Natural killer cell treated with Interleukin-12 subunit alpha and Interleukin-12 subunit beta and Interleukin-15 and Interleukin-18, amount 100 ng/mL, for 72 hours (primary cell): ENCODE data around the gene NBEAL2. TPM values are rescaled to one million over a fixed set of nuclear protein-coding genes. Genes with fewer than 3 reads are reported as not detected.

ENCODE experiments used
- ATAC-seq, 2 donors: fragments of 150-1000 bp; cut with Tn5 transposase in 1 of 2; sonication (Bioruptor Pico), chemical (Tn5 transposase) in 1 of 2; 2 replicates each; pipeline ENCODE4 v1.10.0; 2021
- DNase-seq: peaks from one replicate; pipeline ENCODE4 v3.0.0; 2022; ENCODE audit warnings: low spot score
- H3K27ac Mint-ChIP-seq, 2 donors: 1 replicate in 1 of 2; 2 replicates in 1 of 2; pipeline ENCODE4 v1.8.0; 2022; ENCODE audit warnings: mixed read lengths in 2 of 2, mild to moderate bottlenecking in 1 of 2, moderate library complexity in 1 of 2
- H3K27me3 Mint-ChIP-seq, 2 donors: 1 replicate in 1 of 2; 2 replicates in 1 of 2; pipeline ENCODE4 v1.8.0; 2022; ENCODE audit warnings: mixed read lengths in 2 of 2
- H3K36me3 Mint-ChIP-seq: one replicate; pipeline ENCODE4 v1.8.0; 2022; ENCODE audit warnings: mixed read lengths
- H3K4me1 Mint-ChIP-seq, 2 donors: 1 replicate in 1 of 2; 2 replicates in 1 of 2; pipeline ENCODE4 v1.8.0; 2022; ENCODE audit warnings: low read depth in 2 of 2, mixed read lengths in 2 of 2, mild to moderate bottlenecking in 1 of 2
- H3K4me3 Mint-ChIP-seq: one replicate; pipeline ENCODE4 v1.8.0; 2022; ENCODE audit warnings: mixed read lengths
- H3K9me3 Mint-ChIP-seq: 2 replicates; pipeline ENCODE4 v1.8.0; 2022; ENCODE audit warnings: mixed read lengths
- total RNA-seq, 2 donors: library from RNA; stranded (reverse); gene quantifications; one replicate each; pipeline ENCODE4 v1.2.3, GENCODE V29; 2022

The NBEAL2 gene
- total RNA-seq, 2 donors from 2014 or later: 121 to 255 TPM

GRCh38 chr3:46938118-46938517 is 41.3 kb upstream of the NBEAL2 start:
- Mint-ChIP-seq H3K36me3 (peaks cover 18% of the 10 kb centered on the region), H3K27me3 (no peaks in the 10 kb centered on the region), H3K9me3 (no peaks in the 10 kb centered on the region), H3K4me3 (no peak overlapping the region), H3K27ac (peak overlapping the region; percentile 35 to 51), H3K4me1 (peaks cover 51 to 52% of the 10 kb centered on the region in 2 donors)
- no peak for DNase-seq
- ATAC-seq: no peak

DNA sequence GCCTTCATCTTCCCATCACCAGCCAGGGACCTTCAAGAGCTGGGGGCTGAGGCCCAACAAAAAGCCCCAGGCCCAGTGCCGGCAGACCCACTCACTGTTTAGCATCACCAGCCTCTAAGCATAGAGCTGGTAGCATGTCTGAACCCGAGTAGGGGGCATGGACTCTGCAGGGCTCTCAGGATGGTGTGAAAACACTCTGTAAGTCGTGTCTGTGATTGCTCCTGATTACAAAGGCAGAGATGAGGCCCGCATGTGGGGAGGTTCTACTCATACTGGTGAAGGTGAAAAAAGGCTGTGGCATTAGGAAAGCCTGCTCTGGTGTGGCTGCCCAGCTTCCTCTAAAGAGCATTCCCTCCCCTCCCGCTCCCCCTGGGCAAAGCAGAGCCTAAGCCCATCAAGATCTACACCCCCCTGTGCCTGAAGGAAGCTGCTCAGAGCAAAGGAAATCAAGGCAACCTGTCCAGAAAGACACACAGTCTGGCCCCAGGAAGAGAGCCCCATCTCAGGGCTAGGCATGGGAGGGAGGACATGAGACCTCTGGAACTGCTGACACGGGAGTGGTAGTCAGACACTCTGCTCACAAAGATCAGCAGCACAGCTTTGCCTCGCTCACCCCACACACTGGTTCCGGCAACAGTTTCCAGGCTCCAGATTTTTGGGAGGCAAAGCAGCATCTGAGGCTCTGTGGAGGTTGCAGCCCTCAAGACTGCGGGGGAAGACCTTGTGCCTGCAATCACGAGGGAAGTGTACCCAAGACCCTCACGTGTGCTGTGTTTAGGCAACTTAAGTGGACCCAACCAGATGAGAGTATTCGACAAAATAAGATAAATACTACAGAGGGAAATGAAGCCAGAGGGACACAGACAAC is 39.7 kb upstream of the NBEAL2 start:
- no peak for DNase-seq
- Mint-ChIP-seq H3K27me3 (no peaks in the 10 kb centered on the region), H3K9me3 (no peaks in the 10 kb centered on the region), H3K36me3 (peaks cover 18% of the 10 kb centered on the region), H3K4me3 (no peak overlapping the region), H3K4me1 (peaks cover 59 to 62% of the 10 kb centered on the region in 2 donors), H3K27ac (peak overlapping the region; percentile 71 to 81)
- ATAC-seq: peak; percentile 40 to 49

GRCh38 chr3:46942076-46942475 is 37.4 kb upstream of the NBEAL2 start:
- ATAC-seq: no peak
- Mint-ChIP-seq H3K4me1 (peaks cover 72 to 78% of the 10 kb centered on the region in 2 donors), H3K9me3 (no peaks in the 10 kb centered on the region), H3K27ac (peak overlapping the region; percentile 11 to 31), H3K36me3 (peaks cover 25% of the 10 kb centered on the region), H3K4me3 (no peak overlapping the region), H3K27me3 (no peaks in the 10 kb centered on the region)
- no peak for DNase-seq

GRCh38 chr3:46942481-46943236 is 36.8 kb upstream of the NBEAL2 start:
- H3K27ac Mint-ChIP-seq: peak overlapping the region; percentile 11 to 31
- ATAC-seq (no peak), DNase-seq (no peak)
- H3K9me3 Mint-ChIP-seq: no peaks in the 10 kb centered on the region
- H3K27me3 Mint-ChIP-seq: no peaks in the 10 kb centered on the region
- no peak overlapping the region for H3K4me3 Mint-ChIP-seq
- H3K4me1 Mint-ChIP-seq: peaks cover 75 to 81% of the 10 kb centered on the region in 2 donors
- peaks cover 24% of the 10 kb centered on the region for H3K36me3 Mint-ChIP-seq

DNA sequence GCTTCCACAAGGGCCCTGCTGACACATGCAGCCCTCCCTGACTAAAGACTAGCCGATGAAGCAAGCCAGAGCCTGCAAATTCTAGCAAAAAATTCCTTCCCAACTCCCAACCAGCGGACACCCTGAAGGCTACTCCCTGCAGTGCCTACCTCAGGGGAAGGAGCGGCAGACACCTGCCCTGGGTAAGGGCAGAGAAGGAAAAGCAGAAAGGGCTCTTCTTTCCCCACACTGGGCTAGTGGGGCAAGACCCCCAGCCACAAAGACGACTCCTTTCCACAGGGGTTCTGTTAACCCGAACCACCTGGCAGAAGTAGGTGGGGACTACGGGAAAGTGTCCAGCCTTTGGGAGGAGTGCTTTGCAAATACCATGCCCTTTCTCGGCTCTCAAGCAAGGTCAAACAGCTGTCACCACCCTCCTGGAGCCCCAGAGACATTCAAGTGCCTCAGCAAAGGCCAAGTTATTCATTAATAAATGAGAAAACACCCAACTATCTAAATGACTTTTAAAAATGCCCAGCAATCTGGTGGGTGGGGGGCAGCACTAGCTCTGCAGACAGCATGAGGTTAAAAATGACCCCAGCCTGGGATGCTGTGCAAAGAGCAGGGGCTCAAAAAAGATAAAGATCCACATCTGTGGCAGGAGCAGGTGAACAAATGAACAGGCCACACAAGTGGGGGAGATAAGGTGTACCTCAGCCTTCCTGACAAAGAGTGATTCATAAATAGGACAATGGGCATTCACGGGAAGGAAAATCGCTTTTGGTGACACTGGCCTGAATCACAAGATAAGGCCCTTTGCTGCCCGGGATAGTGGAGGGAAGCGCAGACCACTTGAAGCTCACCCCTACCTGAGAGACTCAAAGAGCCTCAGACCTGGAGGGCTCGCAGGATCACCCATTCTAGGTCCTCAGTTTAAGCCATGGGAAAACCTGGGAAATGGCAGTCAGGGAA is 36.0 kb upstream of the NBEAL2 start:
- no peaks in the 10 kb centered on the region for H3K9me3 Mint-ChIP-seq
- peaks cover 21% of the 10 kb centered on the region for H3K36me3 Mint-ChIP-seq
- H3K4me3 Mint-ChIP-seq: no peak overlapping the region
- H3K27me3 Mint-ChIP-seq: no peaks in the 10 kb centered on the region
- H3K4me1 Mint-ChIP-seq: peaks cover 78 to 86% of the 10 kb centered on the region in 2 donors
- ATAC-seq: no peak
- no peak for DNase-seq
- peak overlapping the region; percentile 84 to 93 for H3K27ac Mint-ChIP-seq

GRCh38 chr3:46944191-46944590 is 35.3 kb upstream of the NBEAL2 start:
- Mint-ChIP-seq H3K9me3 (no peaks in the 10 kb centered on the region), H3K4me3 (no peak overlapping the region), H3K27me3 (no peaks in the 10 kb centered on the region), H3K4me1 (peaks cover 79 to 86% of the 10 kb centered on the region in 2 donors), H3K36me3 (peaks cover 15% of the 10 kb centered on the region), H3K27ac (peak overlapping the region; percentile 84 to 93)
- DNase-seq (no peak), ATAC-seq (no peak)

DNA sequence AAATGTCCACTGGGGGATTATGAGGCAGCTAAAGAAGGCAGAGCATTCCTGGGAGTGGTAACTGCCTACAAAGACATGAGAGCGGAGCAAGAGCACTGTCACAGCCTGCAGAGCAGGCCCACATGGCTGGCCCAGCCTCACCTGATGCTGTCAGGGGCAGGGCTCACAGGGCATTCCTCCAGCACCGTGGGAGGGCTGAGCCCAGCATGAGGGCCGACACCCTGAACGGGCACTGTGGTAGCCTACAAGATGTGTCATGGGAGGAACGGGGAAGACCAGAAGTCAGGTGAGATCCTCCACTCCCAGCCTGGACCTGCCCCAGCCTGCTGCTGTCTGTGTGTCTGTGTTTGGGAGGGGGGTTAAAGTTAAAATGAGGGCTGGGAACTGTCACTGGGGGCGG is 33.0 kb upstream of the NBEAL2 start:
- ATAC-seq (no peak), DNase-seq (no peak)
- H3K4me1 Mint-ChIP-seq: peaks cover 74 to 77% of the 10 kb centered on the region in 2 donors
- peak overlapping the region; percentile 89 for H3K4me3 Mint-ChIP-seq
- H3K27ac Mint-ChIP-seq: peak overlapping the region; percentile 84 to 93
- no peaks in the 10 kb centered on the region for H3K27me3 Mint-ChIP-seq
- H3K9me3 Mint-ChIP-seq: no peaks in the 10 kb centered on the region
- H3K36me3 Mint-ChIP-seq: peaks cover 7% of the 10 kb centered on the region

DNA sequence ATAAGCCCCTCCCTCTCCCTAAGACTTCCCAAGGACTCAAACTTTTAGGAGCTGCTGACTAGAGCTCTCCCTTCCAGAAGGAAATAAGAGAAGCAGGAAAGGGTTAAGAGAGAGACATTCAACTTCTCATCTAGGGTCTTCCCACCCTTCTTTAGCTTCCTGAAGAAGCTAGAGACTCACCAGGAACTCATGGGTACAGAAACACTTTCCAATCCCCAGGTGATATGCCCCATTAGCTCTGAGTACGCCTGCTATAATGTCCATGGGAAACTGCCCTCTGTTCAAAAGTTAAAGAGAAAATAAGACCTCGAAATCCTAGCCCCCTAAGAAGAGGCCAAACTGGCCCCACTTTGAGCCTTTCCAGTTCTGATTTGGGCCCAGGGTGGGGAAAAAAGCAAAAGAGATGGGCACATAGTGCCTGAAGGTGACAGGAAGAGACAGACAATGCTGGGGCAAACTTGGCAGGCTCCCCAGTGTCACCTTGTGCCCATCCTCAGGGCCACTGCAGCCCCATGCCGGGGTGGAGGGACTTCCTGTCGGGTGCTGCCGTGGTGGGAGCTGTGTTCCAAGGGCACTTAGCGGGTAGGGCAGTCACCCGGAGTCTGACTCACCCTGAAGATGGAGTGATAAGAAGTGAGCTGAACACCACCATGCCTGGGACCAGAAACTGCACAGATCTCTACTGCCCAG is 32.5 kb upstream of the NBEAL2 start:
- Mint-ChIP-seq H3K36me3 (peaks cover 7% of the 10 kb centered on the region), H3K4me1 (peaks cover 77 to 81% of the 10 kb centered on the region in 2 donors), H3K27me3 (no peaks in the 10 kb centered on the region), H3K9me3 (no peaks in the 10 kb centered on the region), H3K27ac (peak overlapping the region; percentile 84 to 93), H3K4me3 (peak overlapping the region; percentile 89)
- ATAC-seq (peak; percentile 78 to 81), DNase-seq (peak; percentile 77)

GRCh38 chr3:46947546-46947901 is 31.9 kb upstream of the NBEAL2 start:
- no peaks in the 10 kb centered on the region for H3K27me3 Mint-ChIP-seq
- H3K4me3 Mint-ChIP-seq: peak overlapping the region; percentile 89
- DNase-seq: no peak
- peaks cover 77 to 84% of the 10 kb centered on the region in 2 donors for H3K4me1 Mint-ChIP-seq
- peak; percentile 49 to 70 for ATAC-seq
- H3K9me3 Mint-ChIP-seq: no peaks in the 10 kb centered on the region
- H3K36me3 Mint-ChIP-seq: peaks cover 7% of the 10 kb centered on the region
- peak overlapping the region; percentile 84 to 93 for H3K27ac Mint-ChIP-seq

DNA sequence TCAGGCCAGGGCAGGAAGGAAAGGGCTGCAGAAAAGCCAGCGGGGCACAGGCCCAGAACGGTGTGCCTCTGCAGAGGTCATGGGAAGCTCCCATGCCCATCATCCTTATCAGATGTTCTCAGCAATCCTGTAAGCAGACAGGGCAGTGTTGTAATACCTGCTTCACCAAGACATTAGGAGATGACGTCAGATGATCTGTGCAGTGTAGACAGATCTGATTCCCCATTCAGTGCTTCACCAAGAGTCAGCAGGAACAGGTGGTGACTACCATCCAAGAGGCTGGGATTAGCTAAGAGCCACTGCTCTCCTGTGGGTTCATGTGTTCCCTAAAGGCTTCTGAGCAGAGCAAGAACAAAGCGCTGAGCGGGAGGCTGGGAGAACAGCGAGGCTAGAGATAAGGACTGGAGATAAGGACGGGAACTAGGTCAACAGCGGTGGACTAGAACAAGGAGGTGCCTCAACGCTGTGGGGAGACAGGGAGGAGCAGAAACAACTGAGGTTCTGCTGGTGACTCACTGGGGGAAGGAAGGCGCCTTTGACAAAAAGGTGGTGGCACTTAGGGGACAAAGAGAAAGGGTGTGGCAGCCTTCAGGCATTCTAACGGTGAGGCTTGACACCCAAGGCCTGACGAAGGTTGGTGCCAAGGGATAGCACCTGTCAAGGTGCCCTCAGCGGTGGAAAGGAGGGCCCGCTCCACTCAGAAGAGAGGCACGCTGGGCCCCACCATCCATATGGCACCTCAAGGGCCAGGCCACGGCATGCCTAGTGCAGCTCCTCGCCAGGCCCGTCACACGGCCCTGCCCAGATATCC is 31.3 kb upstream of the NBEAL2 start:
- H3K9me3 Mint-ChIP-seq: no peaks in the 10 kb centered on the region
- H3K4me1 Mint-ChIP-seq: peaks cover 80 to 85% of the 10 kb centered on the region in 2 donors
- DNase-seq (no peak), ATAC-seq (peak; percentile 70 to 78)
- no peaks in the 10 kb centered on the region for H3K27me3 Mint-ChIP-seq
- H3K27ac Mint-ChIP-seq: peak overlapping the region; percentile 84 to 93
- peaks cover 7% of the 10 kb centered on the region for H3K36me3 Mint-ChIP-seq
- peak overlapping the region; percentile 89 for H3K4me3 Mint-ChIP-seq

DNA sequence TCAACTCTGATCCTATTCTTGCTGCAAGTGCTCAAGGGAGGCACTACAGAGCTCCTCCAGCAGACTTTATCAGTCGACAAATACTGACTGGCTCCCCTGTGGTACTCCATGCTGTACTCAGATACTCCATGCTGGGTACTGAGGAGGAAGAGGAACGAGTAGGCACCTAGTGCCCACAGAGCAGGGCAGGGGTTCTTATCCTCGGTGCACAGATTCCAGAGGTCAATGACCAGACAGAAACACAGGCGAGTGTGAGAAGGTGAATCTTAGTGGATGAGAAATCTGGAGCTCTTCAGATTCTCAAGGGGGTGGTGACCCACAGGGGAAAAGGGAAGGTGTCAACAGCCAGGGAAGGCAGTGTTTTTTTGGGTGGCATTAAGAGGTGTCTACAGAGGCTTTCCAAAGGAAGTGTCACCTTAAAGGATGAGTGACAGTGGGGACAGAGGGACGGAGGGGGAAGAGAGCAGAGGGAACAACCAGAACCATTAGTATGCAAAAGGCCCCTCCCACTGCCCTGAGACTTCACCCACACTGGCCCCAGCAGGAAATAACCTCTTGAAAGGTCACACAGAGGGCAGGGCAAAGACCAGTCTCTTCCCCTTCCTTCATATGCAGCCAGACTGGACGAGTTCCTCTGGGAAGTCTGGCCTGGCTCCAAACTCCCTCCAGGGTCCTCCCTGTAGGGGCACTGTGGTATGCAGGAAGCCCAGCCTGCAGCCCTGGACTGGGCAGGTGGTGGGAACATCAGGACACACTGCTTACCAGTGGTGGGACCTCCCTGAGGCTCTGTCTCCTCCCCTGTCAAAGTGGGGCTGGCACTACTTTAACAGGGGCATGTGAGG is 30.4 kb upstream of the NBEAL2 start:
- Mint-ChIP-seq H3K36me3 (peaks cover 7% of the 10 kb centered on the region), H3K4me3 (peak overlapping the region; percentile 89), H3K27me3 (no peaks in the 10 kb centered on the region), H3K27ac (peak overlapping the region; percentile 84 to 93), H3K4me1 (peaks cover 81 to 89% of the 10 kb centered on the region in 2 donors), H3K9me3 (no peaks in the 10 kb centered on the region)
- DNase-seq (no peak), ATAC-seq (peak; percentile 43 to 46)
